ENCODE measurements around the gene SELENOW. TPM values are rescaled to one million over a fixed set of nuclear protein-coding genes. Genes with fewer than 3 reads are reported as not detected.
"Not testable (repeated sequence)": the region's sequence is repeated elsewhere in the genome, so short reads cannot be mapped to it uniquely, and the experiment has no call there.

SELENOW gene
- polyA plus RNA-seq, 3 donors from 2014 or later: 294 to 618 (median 368) TPM

- peaks cover 0 to 4% (median 0%) of the 10 kb centered on the region in 3 donors for H3K36me3 Mint-ChIP-seq
- H3K27ac Mint-ChIP-seq: no peak overlapping the region
- no peaks in the 10 kb centered on the region for H3K4me1 Mint-ChIP-seq
- no peak overlapping the region for H3K4me3 Mint-ChIP-seq
- H3K9me3 Mint-ChIP-seq: peaks cover 0 to 5% (median 0%) of the 10 kb centered on the region in 6 donors
- peaks cover 1 to 2% (median 2%) of the 10 kb centered on the region in 3 donors for H3K27me3 Mint-ChIP-seq (ENCODE audit: low read depth in 3 of 3)
- DNase-seq: no peak
Measured at GRCh38 chr19:47802521-47803043, 24.1 kb downstream of the SELENOW start.

- not testable (repeated sequence) for H3K27me3 Mint-ChIP-seq (ENCODE audit: low read depth in 3 of 3); H3K9me3 Mint-ChIP-seq; H3K36me3 Mint-ChIP-seq; H3K4me1 Mint-ChIP-seq; H3K27ac Mint-ChIP-seq; H3K4me3 Mint-ChIP-seq; DNase-seq
Measured at GRCh38 chr19:47803148-47803547, 24.6 kb downstream of the SELENOW start.

GRCh38 chr19:47803671-47804070 is 25.2 kb downstream of the SELENOW start:
- not testable (repeated sequence) for DNase-seq; H3K9me3 Mint-ChIP-seq; H3K27ac Mint-ChIP-seq; H3K4me1 Mint-ChIP-seq; H3K27me3 Mint-ChIP-seq (ENCODE audit: low read depth in 3 of 3); H3K36me3 Mint-ChIP-seq; H3K4me3 Mint-ChIP-seq

GRCh38 chr19:47804451-47804850 is 25.9 kb downstream of the SELENOW start, which contains the start of gene TPRX1:
Gene TPRX1 (minus strand): TSS chr19:47804551. CDS start chr19:47804539, 12 bp downstream.
- not testable (repeated sequence) for H3K27ac Mint-ChIP-seq; DNase-seq; H3K27me3 Mint-ChIP-seq (ENCODE audit: low read depth in 3 of 3)

GRCh38 chr19:47805313-47805712 is 26.8 kb downstream of the SELENOW start:
- peaks cover 2 to 3% (median 2%) of the 10 kb centered on the region in 3 donors for H3K27me3 Mint-ChIP-seq (ENCODE audit: low read depth in 3 of 3)
- peaks cover 0 to 4% (median 0%) of the 10 kb centered on the region in 3 donors for H3K36me3 Mint-ChIP-seq
- H3K4me1 Mint-ChIP-seq: no peaks in the 10 kb centered on the region
- no peak overlapping the region for H3K4me3 Mint-ChIP-seq
- H3K9me3 Mint-ChIP-seq: peaks cover 0 to 5% (median 0%) of the 10 kb centered on the region in 6 donors
- no peak overlapping the region for H3K27ac Mint-ChIP-seq
- DNase-seq: no peak

More at GRCh38 chr19:47804451-47804850, 25.9 kb downstream of the SELENOW start, which contains the start of gene TPRX1:
- H3K9me3 Mint-ChIP-seq, H3K4me1 Mint-ChIP-seq, H3K36me3 Mint-ChIP-seq, H3K4me3 Mint-ChIP-seq: not testable (repeated sequence)

- no peaks in the 10 kb centered on the region for H3K4me1 Mint-ChIP-seq
- H3K27ac Mint-ChIP-seq: no peak overlapping the region
- DNase-seq: no peak
- peaks cover 2 to 6% (median 3%) of the 10 kb centered on the region in 3 donors for H3K27me3 Mint-ChIP-seq (ENCODE audit: low read depth in 3 of 3)
- H3K9me3 Mint-ChIP-seq: no peaks in the 10 kb centered on the region
- no peaks in the 10 kb centered on the region for H3K36me3 Mint-ChIP-seq
- no peak overlapping the region for H3K4me3 Mint-ChIP-seq
Measured at GRCh38 chr19:47806435-47806834, 27.9 kb downstream of the SELENOW start.

GRCh38 chr19:47813304-47813994 is 34.9 kb downstream of the SELENOW start:
- no peak overlapping the region for H3K4me3 Mint-ChIP-seq
- H3K27me3 Mint-ChIP-seq (ENCODE audit: low read depth in 3 of 3): peaks cover 2 to 4% (median 3%) of the 10 kb centered on the region in 3 donors
- H3K4me1 Mint-ChIP-seq: no peaks in the 10 kb centered on the region
- H3K9me3 Mint-ChIP-seq: no peaks in the 10 kb centered on the region
- H3K27ac Mint-ChIP-seq: no peak overlapping the region
- H3K36me3 Mint-ChIP-seq: no peaks in the 10 kb centered on the region
- DNase-seq: peak; percentile 47 to 54 (median 49)

- H3K36me3 Mint-ChIP-seq: no peaks in the 10 kb centered on the region
- DNase-seq: no peak
- no peak overlapping the region for H3K27ac Mint-ChIP-seq
- peaks cover 3 to 4% (median 3%) of the 10 kb centered on the region in 3 donors for H3K27me3 Mint-ChIP-seq (ENCODE audit: low read depth in 3 of 3)
- H3K4me1 Mint-ChIP-seq: no peaks in the 10 kb centered on the region
- H3K4me3 Mint-ChIP-seq: no peak overlapping the region
- no peaks in the 10 kb centered on the region for H3K9me3 Mint-ChIP-seq
Measured at GRCh38 chr19:47813995-47814328, 35.5 kb downstream of the SELENOW start.

GRCh38 chr19:47816270-47816669 is 37.8 kb downstream of the SELENOW start:
- not testable (repeated sequence) for H3K36me3 Mint-ChIP-seq, H3K9me3 Mint-ChIP-seq

GRCh38 chr19:47818221-47818620 is 39.7 kb downstream of the SELENOW start:
- not testable (repeated sequence) for H3K9me3 Mint-ChIP-seq, H3K36me3 Mint-ChIP-seq, H3K27ac Mint-ChIP-seq, H3K4me1 Mint-ChIP-seq, DNase-seq, H3K4me3 Mint-ChIP-seq
- peaks cover 0 to 16% (median 11%) of the 10 kb centered on the region in 3 donors for H3K27me3 Mint-ChIP-seq (ENCODE audit: low read depth in 3 of 3)

More at GRCh38 chr19:47816270-47816669, 37.8 kb downstream of the SELENOW start:
- not testable (repeated sequence) for H3K27ac Mint-ChIP-seq, H3K4me3 Mint-ChIP-seq, DNase-seq, H3K4me1 Mint-ChIP-seq
- H3K27me3 Mint-ChIP-seq (ENCODE audit: low read depth in 3 of 3): peaks cover 0 to 16% (median 8%) of the 10 kb centered on the region in 3 donors

- no peak for DNase-seq
- Mint-ChIP-seq H3K4me3 (peak overlapping the region in 1 of 5 donors; percentile 4), H3K36me3 (no peaks in the 10 kb centered on the region), H3K27me3 (ENCODE audit: low read depth in 3 of 3) (peaks cover 0 to 16% (median 11%) of the 10 kb centered on the region in 3 donors), H3K4me1 (no peaks in the 10 kb centered on the region), H3K27ac (no peak overlapping the region), H3K9me3 (no peaks in the 10 kb centered on the region)
Measured at GRCh38 chr19:47819858-47820257, 41.4 kb downstream of the SELENOW start.

- H3K27ac Mint-ChIP-seq: peak overlapping the region in 1 of 6 donors; percentile 8
- peaks cover 0 to 16% (median 14%) of the 10 kb centered on the region in 3 donors for H3K27me3 Mint-ChIP-seq (ENCODE audit: low read depth in 3 of 3)
Measured at GRCh38 chr19:47820410-47820809, 41.9 kb downstream of the SELENOW start.

GRCh38 chr19:47821460-47822020 is 43.0 kb downstream of the SELENOW start, which contains the start of gene CRX:
Gene CRX (plus strand): TSS chr19:47821937. CDS start chr19:47834444, 12,507 bp downstream.
- peaks cover 0 to 19% (median 16%) of the 10 kb centered on the region in 3 donors for H3K27me3 Mint-ChIP-seq (ENCODE audit: low read depth in 3 of 3)
- no peak within 1 kb of the TSS for H3K4me3 Mint-ChIP-seq
- no peaks in the 10 kb centered on the region for H3K9me3 Mint-ChIP-seq
- H3K36me3 Mint-ChIP-seq: no peaks in the 10 kb centered on the region
- DNase-seq: no peak
- no peaks in the 10 kb centered on the region for H3K4me1 Mint-ChIP-seq
- H3K27ac Mint-ChIP-seq: no peak within 1 kb of the TSS

More at GRCh38 chr19:47820410-47820809, 41.9 kb downstream of the SELENOW start:
- Mint-ChIP-seq H3K4me1 (no peaks in the 10 kb centered on the region), H3K36me3 (no peaks in the 10 kb centered on the region), H3K9me3 (no peaks in the 10 kb centered on the region), H3K4me3 (no peak overlapping the region)
- DNase-seq: no peak

GRCh38 chr19:47824396-47824795 is 45.9 kb downstream of the SELENOW start:
- no peaks in the 10 kb centered on the region for H3K9me3 Mint-ChIP-seq
- DNase-seq: no peak
- no peak overlapping the region for H3K4me3 Mint-ChIP-seq
- H3K27me3 Mint-ChIP-seq (ENCODE audit: low read depth in 3 of 3): peaks cover 0 to 16% (median 13%) of the 10 kb centered on the region in 3 donors
- no peaks in the 10 kb centered on the region for H3K4me1 Mint-ChIP-seq
- H3K36me3 Mint-ChIP-seq: no peaks in the 10 kb centered on the region
- H3K27ac Mint-ChIP-seq: no peak overlapping the region
